HuH-7.5 (cell line): ENCODE results near the gene SCTR.

Experiments
- DNase-seq: peaks from one replicate; pipeline ENCODE4 v3.0.0; 2011; ENCODE audit warnings: low spot score

SCTR gene

GRCh38 chr2:119429225-119429981, 94.9 kb downstream of the SCTR start:
- no peak for DNase-seq

DNA sequence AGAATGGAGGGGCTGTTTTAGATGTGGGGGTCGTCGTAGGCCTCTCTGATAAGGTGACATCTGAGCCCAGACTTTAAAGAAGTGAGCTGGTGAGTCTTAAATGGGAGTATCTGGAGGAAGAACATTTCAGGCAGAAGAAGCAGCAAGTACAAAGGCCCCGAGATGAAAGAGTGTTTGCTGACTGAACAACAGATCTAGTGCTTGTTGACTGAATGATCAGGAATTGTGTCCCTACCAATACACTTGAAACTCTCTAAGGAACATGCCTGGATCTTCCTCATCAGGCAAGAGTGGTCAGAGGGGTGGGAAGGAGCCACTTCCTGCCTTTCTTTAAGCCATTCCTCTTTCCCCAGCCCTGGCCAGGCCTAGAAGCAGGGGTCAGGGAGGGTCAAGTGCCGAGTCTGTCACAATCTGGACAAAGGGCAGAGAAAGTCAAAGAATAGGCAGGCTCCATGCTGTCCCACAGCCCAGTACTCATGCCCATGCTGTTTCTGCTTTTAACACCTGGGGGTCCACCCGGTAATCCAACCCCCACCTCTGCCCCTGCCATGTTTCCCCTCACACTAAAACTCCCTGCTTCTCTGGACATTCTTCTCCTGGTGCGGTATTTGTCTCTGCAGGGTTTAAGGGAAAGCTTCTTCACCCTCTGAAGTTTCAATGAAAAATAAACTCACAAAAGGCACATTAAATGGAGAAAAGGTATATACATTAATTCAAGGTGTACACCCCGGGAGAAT, 95.6 kb downstream of the SCTR start:
- DNase-seq, result no peak

- no peak for DNase-seq
Observed at GRCh38 chr2:119427756-119428155, 96.5 kb downstream of the SCTR start.

GRCh38 chr2:119426801-119427395, 97.4 kb downstream of the SCTR start:
- DNase-seq, result no peak

DNA sequence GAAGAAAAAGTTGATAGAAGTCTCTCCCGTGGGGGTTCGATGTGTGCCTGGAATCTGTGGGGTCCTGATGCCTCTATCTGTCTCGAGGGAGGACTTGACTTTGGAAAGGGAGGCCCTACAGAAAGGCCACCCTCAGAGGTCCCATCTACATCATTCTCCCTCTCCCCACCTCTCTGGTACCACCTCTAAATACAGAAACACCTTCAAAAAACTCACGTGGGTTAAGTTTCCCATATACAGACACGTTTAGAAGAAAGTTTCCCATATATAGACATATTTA, 97.9 kb downstream of the SCTR start:
- no peak for DNase-seq

DNA sequence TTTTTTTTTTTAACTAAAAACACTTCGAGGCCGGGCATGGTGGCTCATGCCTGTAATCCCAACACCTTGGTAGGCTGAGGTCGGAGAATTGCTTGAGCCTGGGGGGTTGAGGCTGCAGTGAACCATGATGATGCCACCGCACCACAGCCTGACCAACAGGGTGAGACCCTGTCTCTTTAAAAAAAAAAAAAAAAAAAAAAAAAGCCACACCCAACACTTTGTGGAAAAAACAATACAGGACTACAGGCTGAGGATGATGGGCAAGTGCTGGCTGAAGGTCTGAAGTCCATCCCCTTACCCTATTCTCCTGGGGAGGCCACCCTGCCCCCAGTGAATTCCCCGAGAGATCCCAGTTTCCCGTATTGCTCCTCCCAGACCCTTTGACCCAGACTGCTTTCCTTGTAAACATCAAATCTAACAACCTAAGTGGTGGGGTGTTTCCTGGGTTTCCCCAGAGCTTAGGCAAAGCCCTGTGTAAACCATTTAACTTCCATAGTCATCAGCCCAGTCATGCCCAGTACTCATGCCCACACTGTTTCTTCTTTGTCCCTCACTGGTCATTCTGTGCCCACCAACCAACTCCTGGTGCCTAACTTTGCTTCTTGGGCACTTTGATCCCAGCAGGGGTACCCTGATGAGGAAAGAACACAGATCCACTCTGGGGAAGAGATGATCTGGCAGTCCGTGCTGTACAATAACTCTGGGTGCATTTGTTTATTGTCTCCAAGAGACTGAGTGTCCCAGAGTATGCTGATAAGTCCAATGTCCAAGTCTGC, 98.5 kb downstream of the SCTR start:
- DNase-seq, result no peak

GRCh38 chr2:119425119-119425405, 99.2 kb downstream of the SCTR start:
- DNase-seq, result no peak

- no peak for DNase-seq
Observed at GRCh38 chr2:119424284-119425118, 99.8 kb downstream of the SCTR start.

- no peak for DNase-seq
Observed at GRCh38 chr2:119423811-119424210, 100.5 kb downstream of the SCTR start.

- DNase-seq, result no peak
Observed at GRCh38 chr2:119423108-119423444, 101.2 kb downstream of the SCTR start.

GRCh38 chr2:119422360-119423107, 101.7 kb downstream of the SCTR start:
- no peak for DNase-seq

DNA sequence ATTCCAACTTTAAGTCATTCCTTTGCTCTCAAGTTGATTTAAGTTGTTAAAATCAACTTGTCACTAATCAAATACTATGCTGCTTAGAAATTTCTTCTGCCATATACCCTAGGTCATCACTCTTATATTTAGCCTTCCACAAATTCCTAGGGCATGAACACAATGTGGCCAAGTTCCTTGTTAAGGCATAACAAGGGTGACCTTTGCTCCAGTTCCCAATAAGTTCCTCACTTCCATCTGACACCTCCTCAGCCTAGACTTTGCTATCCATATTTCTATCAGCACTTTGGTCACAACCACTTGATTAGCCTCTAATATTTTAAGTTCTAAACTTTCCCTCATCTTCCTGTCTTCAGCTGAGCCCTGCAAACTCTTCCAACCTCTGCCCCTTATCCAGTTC, 102.5 kb downstream of the SCTR start:
- DNase-seq, result no peak

DNA sequence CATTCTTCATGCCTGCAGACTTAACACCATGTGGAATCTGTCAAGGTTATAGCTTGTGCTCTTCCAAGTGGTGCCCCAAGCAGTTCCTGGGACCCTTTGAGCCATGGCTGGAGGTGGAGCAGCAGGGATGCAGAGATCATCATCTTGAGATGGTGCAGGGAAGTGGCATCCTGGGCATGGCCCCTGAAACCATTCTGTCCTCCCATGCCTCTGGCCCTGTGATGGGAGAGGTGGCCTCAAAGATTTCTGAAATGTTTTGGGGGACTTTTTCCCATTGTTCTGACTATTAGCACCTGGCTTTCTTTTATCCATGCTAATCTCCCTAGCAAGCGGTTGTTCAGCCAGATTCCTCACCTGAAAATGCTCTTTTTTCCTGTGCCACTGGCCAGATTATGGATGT, 103.0 kb downstream of the SCTR start:
- DNase-seq, result no peak

GRCh38 chr2:119419803-119420508, 104.3 kb downstream of the SCTR start:
- no peak for DNase-seq

- no peak for DNase-seq
Observed at GRCh38 chr2:119419065-119419464, 105.2 kb downstream of the SCTR start.

GRCh38 chr2:119417908-119418307, 106.4 kb downstream of the SCTR start:
- no peak for DNase-seq

DNA sequence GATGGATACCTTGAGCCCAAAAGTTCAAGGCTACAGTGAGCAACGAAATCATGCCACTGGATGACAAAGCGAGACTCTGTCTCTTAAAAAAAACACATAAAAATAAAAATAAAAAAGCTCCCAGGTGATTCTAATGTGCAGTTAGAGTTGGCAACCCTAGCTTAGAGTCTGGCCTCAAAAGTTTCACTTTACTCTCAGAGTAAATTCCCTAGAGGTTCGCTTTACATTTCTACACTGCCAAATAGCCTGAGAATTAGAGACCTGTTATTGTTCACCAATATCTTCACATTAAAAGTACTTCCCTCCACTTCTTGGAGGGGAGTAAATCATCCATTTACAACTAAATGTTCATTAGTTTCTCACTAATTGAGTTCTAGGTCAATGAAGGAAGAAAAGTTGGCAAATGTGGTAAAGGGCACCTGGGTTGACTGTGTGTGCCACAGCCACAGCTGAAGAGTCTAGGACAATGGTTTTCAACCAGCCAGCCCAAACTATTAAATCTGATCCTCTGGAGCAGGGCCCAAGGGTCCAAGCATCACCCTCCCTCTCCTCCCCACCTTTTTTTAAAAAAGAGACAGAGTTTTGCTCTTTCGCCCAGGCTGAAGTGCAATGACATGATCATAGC, 107.9 kb downstream of the SCTR start:
- DNase-seq, result no peak

DNA sequence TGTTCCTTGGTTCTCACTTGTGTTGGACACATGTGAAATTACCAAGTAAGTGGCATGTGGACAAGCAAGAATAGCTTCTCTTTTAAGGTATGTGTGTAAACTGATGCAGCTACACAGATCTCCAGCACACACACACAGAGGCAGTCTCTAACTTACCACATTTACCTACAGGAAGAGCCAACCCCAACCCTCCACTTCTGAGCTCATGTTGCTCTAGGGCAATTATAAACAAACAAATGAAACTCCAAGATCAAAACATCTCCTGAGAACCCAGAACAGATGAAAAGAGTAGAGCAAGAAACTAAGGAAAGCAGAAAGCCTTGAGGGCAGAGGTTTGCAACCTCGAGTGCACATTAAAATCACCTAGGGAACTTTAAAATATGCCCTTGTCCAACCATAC, 108.7 kb downstream of the SCTR start:
- DNase-seq, result no peak

- DNase-seq, result no peak
Observed at GRCh38 chr2:119414894-119415293, 109.4 kb downstream of the SCTR start.

DNA sequence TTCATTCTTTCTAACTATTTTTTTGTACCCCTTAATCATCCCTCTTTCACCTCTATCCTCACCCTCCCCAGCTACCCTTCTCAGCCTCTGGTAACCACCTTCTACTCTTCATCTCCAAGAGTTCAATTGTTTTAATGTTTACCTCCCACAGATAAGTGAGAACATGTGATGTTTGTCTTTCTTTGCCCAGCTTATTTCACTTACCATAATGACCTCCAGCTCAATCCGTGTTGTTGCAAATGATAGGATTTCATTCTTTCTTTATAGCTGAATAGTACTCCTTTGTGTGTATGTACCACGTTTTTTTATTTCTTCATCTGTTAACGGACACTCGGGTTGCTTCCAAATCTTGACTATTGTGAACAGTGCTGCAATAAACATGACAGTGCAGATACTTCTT, 114.8 kb downstream of the SCTR start:
- DNase-seq, result no peak
